Amygdala (tissue), 56 donors: ENCODE measurements around the gene CRY2.
"Not testable (repeated sequence)": the region's sequence is repeated elsewhere in the genome, so short reads cannot be mapped to it uniquely, and the experiment has no call there.

Experiments used
- DNase-seq, 56 donors: peaks; one replicate each; lab custom pipeline; 2025; lab: John Stamatoyannopoulos, UW

CRY2 gene

DNA sequence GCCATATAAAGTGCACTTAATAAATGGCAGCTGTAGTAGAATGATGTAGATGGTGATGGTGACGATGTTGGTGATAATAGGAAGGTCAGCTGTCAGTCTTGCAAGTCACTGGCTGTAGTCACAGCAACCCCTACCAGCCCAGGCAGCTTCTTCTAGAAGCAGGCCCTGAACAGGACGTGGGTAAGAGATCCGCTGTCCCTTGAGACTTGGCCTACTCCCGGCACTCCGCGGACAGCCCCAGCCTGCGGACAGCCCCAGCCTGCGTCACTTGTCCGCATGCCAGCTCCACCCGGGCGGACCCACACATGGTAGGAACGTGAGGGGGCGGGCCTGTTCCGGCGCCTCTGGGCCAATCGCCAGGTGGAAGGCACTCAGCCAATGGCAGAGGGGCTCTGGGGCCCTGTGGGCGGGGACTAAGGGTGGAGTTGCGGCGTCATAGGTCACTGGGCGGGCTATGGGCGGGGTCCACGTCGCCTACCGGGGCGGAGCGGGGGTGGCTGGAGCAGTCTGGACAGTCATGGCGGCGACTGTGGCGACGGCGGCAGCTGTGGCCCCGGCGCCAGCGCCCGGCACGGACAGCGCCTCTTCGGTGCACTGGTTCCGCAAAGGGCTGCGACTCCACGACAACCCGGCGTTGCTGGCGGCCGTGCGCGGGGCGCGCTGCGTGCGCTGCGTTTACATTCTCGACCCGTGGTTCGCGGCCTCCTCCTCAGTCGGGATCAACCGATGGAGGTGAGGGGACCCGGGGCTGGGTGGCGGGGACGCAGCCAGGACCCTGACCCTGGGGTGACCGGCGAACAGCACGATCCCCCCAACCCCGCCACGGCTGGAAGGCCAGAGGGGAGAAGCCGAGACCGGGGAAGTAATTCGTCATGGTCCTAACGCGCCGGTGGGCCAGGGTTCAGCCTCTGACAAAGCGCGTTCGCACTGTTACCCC lies at the start of gene CRY2:
Gene CRY2, plus strand, starts transcription at position 502 of the 937 bp plus-strand sequence. Its CDS starts 16 bp downstream, at position 518.
- peak; percentile 91 to 100 (median 99) for DNase-seq

- no peak for DNase-seq
Observed at GRCh38 chr11:45798793-45799441, 48.4 kb upstream of the CRY2 start.

- DNase-seq = no peak
Observed at GRCh38 chr11:45799562-45799961, 47.7 kb upstream of the CRY2 start.

DNA sequence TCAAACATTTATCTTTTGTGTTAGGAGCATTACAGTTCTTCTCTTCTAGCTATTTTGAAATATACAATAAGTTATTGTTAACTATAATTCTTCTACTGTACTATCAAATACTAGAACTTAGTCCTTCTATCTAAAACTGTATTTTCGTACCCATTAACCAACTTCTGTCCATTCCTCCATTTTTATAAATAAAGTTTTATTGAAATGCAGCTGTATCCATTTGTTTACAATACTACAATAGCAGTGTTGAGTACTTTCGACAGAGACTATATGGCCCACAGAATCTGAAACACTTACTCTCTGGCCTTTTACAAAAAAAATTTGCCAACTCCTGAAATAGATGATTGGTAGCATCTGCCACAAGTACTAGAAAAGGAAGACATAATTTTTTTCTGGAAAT lies 47.0 kb upstream of the CRY2 start:
- DNase-seq = no peak

- DNase-seq = no peak
Observed at GRCh38 chr11:45801723-45802315, 45.5 kb upstream of the CRY2 start.

DNA sequence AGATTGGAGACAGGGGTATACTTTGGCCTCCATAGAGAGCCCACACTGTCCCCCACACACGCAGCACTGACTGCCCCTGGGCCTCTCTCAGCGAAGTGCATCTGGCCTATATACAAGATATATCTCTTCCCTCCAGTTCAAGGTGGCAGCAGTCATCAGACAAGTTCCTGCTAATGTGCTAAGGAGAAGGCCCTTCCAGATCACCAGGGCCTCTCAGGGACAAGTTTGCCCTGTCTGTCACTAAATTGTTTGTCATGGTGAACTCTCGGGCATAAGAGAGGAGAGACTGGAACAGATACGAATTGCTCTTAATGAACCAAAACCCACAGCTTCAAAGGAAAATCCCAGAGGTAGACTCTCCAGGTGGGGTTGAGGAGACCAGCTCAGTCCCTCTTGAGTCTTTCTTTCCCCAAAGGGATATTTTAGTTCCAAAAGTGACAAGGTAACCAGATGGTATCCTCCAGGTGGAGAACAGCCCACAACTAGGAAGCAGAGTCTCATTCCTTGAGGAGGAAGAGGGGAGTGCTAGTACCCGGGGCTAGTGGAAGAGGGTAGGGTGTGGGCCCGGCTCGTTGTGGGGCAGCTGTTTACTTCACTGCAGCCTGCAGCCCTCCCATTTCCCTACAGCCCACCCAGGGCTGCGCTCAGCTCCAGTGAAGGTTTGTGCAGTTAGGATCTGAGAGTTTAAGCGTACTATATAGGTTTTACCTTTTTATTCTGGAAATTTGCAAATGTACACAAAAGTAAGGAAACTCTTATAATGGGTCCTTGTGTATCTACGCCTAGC lies 44.6 kb upstream of the CRY2 start:
- DNase-seq = no peak

DNA sequence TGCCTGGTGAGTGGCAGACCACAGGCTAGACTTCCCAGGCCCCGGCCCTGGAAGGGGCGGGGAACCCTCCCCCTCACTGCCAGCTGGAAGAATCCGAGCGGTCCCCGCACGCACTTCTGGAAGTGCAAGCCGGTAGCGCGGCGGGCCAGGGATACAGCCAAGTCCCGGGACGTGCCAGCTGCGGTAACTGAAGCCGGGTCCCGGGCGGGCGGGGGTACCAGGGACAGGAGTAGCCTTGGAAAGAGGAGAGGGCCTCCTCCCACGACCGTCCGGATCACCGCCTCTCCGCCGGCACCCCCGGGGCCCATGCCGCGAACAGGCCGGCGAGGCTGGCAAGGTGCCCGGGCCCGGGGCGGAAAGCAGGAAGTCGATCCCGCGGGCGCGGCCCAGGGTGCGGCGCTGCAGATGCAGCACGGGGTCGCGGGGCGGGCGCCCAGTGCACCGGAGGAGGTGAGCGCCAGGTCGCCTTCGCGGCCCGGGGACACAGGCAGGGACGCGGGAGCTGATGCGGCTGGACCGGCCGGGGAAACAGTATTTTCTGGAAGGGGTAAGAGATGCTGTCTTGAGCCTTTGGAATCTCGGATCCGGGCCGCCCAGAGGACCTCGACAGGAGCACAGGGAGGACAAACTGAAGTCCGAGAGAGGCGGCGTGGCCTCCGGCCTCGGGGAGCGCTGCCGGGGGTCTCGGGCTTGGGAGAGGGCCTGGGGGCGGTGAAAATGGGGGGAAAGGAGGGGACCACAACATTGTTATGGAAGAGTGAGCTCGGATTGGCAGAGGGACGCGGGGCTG lies 43.1 kb upstream of the CRY2 start:
- DNase-seq = peak in 43 of 56 donors; percentile 9 to 74 (median 40)

DNA sequence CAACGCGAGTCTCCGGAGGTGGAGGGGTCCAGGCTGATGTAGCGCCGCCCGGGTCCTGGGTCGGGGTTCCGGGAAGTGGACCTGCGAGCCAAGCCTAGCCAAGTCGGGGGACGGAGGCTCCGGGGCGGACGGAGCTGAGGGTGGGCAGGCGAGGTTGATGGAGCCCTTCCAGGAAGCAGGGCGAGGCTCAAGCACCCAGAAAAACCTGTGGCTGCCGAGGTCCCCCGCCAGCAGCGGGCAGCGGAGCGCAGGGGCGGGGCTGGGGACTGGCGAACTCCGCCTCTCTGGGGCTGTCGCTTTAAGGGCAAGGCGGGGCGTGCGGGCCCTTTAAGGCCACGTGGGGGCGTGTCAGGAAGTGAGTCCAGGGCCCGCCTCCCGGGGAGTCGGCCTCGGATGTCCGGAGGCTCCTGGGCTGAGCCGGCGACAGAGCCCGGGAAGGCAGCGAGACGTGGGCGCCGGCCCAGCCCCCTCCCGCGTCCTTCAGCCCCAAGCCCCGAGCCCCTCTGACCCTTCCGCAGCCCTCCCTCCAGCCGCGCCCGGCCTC lies 42.4 kb upstream of the CRY2 start, which contains the start of gene SLC35C1:
Gene SLC35C1, plus strand, starts transcription at position 389 of the 544 bp plus-strand sequence. CDS start 653 bp downstream, outside the sequence.
- peak; percentile 27 to 97 (median 89) for DNase-seq

DNA sequence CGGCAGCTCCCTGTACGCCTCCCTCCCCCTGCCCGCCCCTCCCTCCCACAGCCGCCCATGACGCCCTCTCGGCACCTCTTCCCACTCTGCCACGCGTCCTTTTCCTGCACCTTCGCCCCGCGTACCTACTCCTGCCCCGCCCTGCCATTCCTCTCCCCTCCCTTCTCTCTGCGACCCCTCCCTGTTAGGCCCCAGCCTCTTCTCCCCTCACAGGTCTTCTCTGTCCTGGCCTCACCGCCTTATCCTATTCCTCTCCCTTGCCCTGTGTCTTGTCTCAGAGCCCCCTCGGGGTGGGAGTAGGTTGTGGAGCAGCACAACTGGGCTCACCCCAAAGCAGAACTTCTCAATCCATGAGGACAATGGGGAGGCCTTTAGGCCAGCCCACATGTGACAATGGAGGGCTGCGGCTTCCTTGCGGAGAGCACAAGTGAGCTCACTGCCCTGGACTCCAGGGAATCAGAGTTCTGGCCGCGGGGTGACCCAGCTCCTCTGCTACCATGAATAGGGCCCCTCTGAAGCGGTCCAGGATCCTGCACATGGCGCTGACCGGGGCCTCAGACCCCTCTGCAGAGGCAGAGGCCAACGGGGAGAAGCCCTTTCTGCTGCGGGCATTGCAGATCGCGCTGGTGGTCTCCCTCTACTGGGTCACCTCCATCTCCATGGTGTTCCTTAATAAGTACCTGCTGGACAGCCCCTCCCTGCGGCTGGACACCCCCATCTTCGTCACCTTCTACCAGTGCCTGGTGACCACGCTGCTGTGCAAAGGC lies 41.8 kb upstream of the CRY2 start:
- peak in 12 of 56 donors; percentile 10 to 70 (median 35) for DNase-seq

DNA sequence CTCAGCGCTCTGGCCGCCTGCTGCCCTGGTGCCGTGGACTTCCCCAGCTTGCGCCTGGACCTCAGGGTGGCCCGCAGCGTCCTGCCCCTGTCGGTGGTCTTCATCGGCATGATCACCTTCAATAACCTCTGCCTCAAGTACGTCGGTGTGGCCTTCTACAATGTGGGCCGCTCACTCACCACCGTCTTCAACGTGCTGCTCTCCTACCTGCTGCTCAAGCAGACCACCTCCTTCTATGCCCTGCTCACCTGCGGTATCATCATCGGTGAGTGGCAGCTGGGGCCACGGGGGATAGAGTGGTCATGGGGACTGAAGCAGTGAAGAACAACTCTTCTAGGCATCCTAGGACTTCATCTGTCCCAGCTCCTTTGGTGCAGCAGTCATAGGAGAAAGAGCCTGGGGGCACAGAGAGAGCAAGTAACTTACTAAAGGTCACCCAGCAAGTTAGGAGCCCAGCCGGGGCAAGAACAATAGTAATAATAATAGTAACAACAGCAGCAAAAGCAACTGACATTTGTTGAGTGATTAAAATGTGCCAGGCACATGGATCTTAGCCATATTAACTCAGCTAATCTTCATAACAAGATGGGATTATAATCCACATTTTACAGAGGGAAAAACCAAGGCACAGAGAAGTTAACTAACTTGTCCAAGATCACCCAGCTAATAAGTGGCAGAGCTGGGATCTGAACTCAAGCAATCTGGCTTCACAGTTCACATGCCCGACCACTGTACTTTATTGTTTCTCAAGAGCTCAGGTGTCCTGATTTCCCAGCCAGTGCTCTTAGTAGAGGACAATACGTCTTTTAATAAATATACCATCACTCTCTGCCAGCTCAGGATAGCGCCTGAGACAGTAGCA lies 41.0 kb upstream of the CRY2 start:
- no peak for DNase-seq

DNA sequence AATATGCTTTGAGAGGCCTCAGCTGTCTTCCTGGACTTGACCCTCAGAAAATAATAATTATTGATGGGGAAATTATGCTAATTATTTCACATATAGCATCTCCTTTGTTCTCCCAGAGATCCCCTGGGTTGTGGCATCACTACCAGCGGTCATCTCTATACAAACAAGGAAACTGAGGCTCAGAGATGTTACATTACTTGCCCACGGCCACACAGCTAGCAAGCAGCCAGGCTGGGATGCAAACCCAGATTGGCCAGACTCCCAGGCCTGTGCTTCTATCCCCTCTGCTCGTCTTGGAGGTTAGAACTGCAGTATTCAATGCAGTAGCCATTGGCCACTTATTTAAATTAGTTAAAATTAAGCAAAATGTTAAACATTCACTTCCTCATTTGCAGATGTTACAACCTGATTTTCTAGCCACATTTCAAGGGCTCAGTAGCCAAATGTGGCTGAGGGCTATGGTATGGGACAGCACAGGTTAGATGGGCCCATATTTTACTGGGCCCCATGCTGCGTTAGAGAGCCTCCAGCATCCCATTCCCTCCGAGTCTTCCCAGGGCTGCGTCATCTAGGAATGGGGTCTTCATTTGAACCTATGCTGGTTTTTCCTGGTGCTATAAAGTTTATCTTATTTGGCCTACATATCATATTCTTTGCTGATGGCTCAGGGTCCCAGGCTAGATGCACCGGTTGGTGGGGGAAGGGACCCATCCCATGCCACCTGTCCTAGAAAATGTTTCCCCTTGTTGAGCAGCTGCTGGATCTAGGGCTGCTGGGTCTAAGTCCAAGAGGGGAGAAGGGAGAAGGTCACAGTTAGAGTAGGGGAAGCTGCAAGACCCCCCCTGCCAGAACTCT lies 40.1 kb upstream of the CRY2 start:
- no peak for DNase-seq

DNA sequence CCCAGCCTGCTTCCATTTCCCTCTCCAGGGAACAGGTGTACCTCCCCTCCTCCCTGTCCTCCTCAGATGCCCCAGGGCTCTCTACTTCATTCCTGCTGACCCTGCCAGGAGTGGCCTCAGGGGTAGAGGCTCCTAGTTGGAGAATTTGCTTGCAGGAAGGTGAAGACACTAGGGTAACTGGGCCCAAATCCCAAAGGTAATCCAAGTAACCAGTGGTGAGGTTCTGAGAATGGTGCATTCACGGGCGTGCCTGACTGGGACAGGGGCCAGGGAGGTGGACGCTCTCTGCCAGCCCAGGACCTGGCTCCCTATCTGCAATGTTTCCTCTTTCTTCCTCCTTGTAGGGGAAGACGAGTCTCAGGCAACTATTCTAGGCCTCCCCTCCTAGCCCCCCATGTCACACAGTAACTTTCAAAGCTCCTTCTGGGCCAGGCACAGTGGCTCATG lies 39.5 kb upstream of the CRY2 start:
- no peak for DNase-seq

- not testable (repeated sequence) for DNase-seq
Observed at GRCh38 chr11:45808427-45808826, 38.8 kb upstream of the CRY2 start.

DNA sequence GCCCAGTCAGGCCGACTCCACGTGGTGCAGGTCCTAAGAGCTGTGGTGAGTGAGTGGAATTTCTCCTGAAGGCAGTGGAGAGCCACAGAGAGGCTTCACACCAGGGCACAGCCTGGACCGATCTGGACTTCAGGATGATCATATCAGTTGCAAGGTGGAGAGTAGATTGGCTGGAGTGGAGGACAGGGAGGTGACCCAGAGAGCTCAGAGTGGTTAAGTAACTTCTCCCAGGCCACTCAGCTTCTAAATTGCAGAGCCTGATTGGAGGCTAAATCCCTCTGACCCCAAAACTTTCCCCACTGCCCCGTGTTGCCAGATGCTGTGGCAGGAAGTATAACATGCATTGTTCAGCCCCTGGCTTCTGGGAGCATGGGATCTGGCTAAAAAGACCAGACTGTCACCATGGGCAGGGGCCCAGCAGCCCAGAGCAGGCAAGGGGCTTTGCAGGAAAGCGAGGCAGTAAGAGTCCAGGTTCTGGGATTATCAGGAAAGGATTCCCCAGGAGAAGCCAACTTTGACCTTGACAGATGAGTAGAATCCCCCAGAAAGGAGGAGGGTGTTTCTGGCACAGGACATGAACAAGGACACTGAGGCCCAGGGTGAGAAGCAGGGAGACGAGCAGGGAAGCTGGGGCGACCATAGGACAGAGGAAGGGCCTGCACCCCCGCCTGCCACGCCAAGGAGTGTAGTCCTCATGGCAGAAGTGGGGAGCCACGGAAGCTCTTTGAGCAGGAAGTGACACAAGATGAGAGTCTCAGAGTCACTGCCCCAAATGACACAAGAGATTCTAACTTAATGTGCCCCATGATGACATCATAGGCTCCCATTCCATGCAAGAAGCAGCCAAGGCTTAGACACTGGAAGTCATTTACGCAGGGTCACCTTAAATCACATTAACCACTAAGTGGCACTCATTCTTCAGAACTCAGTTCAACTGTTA lies 37.5 kb upstream of the CRY2 start:
- DNase-seq = no peak

DNA sequence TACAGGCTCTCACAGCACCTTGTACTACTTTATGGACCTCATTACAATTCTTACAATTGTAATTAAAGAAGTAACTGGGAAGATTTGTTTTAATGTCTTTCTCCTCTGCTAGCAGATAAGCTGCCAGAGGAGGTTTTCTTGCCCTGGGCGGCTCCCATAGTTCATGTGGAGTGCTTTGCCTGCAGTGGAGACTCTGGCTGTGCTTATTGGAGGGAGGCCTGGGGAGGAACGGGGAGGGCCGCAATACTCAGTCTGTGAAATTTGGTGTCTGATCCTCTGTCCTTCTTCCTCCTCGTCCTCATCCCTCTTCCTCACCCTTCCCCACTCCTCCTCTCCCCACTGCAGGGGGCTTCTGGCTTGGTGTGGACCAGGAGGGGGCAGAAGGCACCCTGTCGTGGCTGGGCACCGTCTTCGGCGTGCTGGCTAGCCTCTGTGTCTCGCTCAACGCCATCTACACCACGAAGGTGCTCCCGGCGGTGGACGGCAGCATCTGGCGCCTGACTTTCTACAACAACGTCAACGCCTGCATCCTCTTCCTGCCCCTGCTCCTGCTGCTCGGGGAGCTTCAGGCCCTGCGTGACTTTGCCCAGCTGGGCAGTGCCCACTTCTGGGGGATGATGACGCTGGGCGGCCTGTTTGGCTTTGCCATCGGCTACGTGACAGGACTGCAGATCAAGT lies 36.7 kb upstream of the CRY2 start:
- no peak for DNase-seq
